IMR-90 (cell line): ENCODE data around the gene NOTCH3. TPM values are rescaled to one million over a fixed set of nuclear protein-coding genes. Genes with fewer than 3 reads are reported as not detected.
A peak's percentile ranks its signal among the peaks of the same experiment; 100 is the strongest.

ENCODE experiments used
- ATAC-seq: fragments of 200-7000 bp; cut with Tn5 transposase; 2 replicates; pipeline ENCODE4 v1.9.1; 2020; ENCODE audit warnings: low read depth, mild to moderate bottlenecking, moderate library complexity
- BruUV-seq: library from RNA; stranded (reverse); fragments of 400-500 nt; replicated peaks from 2 replicates; lab custom pipeline; 2021; lab: Mats Ljungman, UMichigan
- CTCF ChIA-PET: fragments of 300-600 bp; formaldehyde crosslinking; extraction: SDS; loops from one replicate; lab custom pipeline; 2021; ENCODE audit warnings: antibody characterized with exemption; lab: Yijun Ruan, JAX
- POLR2A ChIA-PET: fragments of 300-600 bp; sonication (Branson Sonifier 250); formaldehyde crosslinking; loops from one replicate; lab custom pipeline; 2022; ENCODE audit warnings: antibody characterized with exemption; ENCODE audit not compliant: unreplicated experiment; lab: Charles Lee
- DNase-seq: peaks from one replicate; pipeline ENCODE4 v3.0.0; 2013
- H2AFZ ChIP-seq: replicated peaks from 2 replicates; pipeline ENCODE3; 2013; ENCODE audit warnings: low read length, mild to moderate bottlenecking; ENCODE audit not compliant: poor library complexity
- H2AK5ac ChIP-seq: 2 replicates; pipeline ENCODE4 v1.6.1; 2013; ENCODE audit warnings: low read depth, low read length, inconsistent platforms
- H2AK9ac ChIP-seq: replicated peaks from 2 replicates; pipeline ENCODE3; 2013; ENCODE audit warnings: mild to moderate bottlenecking, low read depth, low read length, moderate library complexity; ENCODE audit not compliant: poor library complexity
- H2BK120ac ChIP-seq: 2 replicates; pipeline ENCODE4 v1.6.1; 2013; ENCODE audit warnings: low read depth, low read length, inconsistent platforms
- H2BK15ac ChIP-seq: 3 replicates; pipeline ENCODE4 v1.6.1; 2013; ENCODE audit warnings: low read depth, low read length, inconsistent platforms
- H2BK20ac ChIP-seq: 2 replicates; pipeline ENCODE4 v1.6.1; 2013; ENCODE audit warnings: low read depth, mild to moderate bottlenecking, inconsistent platforms, low read length, moderate library complexity
- H2BK5ac ChIP-seq: 2 replicates; pipeline ENCODE4 v1.6.1; 2013; ENCODE audit warnings: mild to moderate bottlenecking, low read depth, low read length, inconsistent platforms; ENCODE audit not compliant: poor library complexity, severe bottlenecking
- H3K14ac ChIP-seq: replicated peaks from 2 replicates; pipeline ENCODE4 v1.6.1; 2013; ENCODE audit warnings: low read depth, low read length, inconsistent platforms
- H3K18ac ChIP-seq: 2 replicates; pipeline ENCODE4 v1.6.1; 2013; ENCODE audit warnings: low read depth, low read length, control low read depth
- H3K23ac ChIP-seq: 2 replicates; pipeline ENCODE4 v1.6.1; 2013; ENCODE audit warnings: low read depth, low read length, inconsistent platforms
- H3K27ac ChIP-seq: 2 replicates; pipeline ENCODE4 v1.5.1; 2013; ENCODE audit warnings: mild to moderate bottlenecking, control low read depth, low read length; ENCODE audit not compliant: insufficient read depth
- H3K27me3 ChIP-seq: 2 replicates; pipeline ENCODE4 v1.6.1; 2013; ENCODE audit warnings: low read length; ENCODE audit not compliant: control insufficient read depth, insufficient read depth
- H3K36me3 ChIP-seq: 2 replicates; pipeline ENCODE4 v1.6.1; 2013; ENCODE audit warnings: low read length, mixed read lengths; ENCODE audit not compliant: control insufficient read depth, insufficient read depth
- H3K4ac ChIP-seq: 2 replicates; pipeline ENCODE4 v1.6.1; 2013; ENCODE audit warnings: low read depth, low read length, inconsistent platforms
- H3K4me1 ChIP-seq: 2 replicates; pipeline ENCODE4 v1.6.1; 2013; ENCODE audit warnings: low read length, mixed read lengths; ENCODE audit not compliant: control insufficient read depth, insufficient read depth
- H3K4me2 ChIP-seq: 2 replicates; pipeline ENCODE4 v1.6.1; 2013; ENCODE audit warnings: low read depth, mild to moderate bottlenecking, control low read depth, low read length, moderate library complexity
- H3K4me3 ChIP-seq: 2 replicates; pipeline ENCODE4 v1.5.1; 2013; ENCODE audit warnings: low read depth, mild to moderate bottlenecking, control low read depth, low read length, moderate library complexity; ENCODE audit not compliant: insufficient read depth
- H3K56ac ChIP-seq: 2 replicates; pipeline ENCODE4 v1.6.1; 2013; ENCODE audit warnings: low read length, inconsistent platforms; ENCODE audit not compliant: insufficient read depth; ENCODE audit errors: extremely low read depth
- H3K79me1 ChIP-seq, 2 experiments: 2 replicates each; pipeline ENCODE4 v1.6.1; 2013; ENCODE audit warnings: low read length in 2 of 2, inconsistent platforms in 1 of 2, low read depth in 1 of 2
- H3K9ac ChIP-seq: 2 replicates; pipeline ENCODE4 v1.6.1; 2013; ENCODE audit warnings: low read depth, low read length, control low read depth
- H3K9me1 ChIP-seq: 2 replicates; pipeline ENCODE4 v1.6.1; 2013; ENCODE audit warnings: low read length, inconsistent platforms; ENCODE audit not compliant: insufficient read depth
- H3K9me3 ChIP-seq: 2 replicates; pipeline ENCODE4 v1.6.1; 2013; ENCODE audit warnings: low read length; ENCODE audit not compliant: control insufficient read depth, insufficient read depth
- H4K20me1 ChIP-seq: 2 replicates; pipeline ENCODE4 v1.6.1; 2013; ENCODE audit warnings: low read length, inconsistent platforms; ENCODE audit not compliant: insufficient read depth
- H4K5ac ChIP-seq: 2 replicates; pipeline ENCODE4 v1.6.1; 2013; ENCODE audit warnings: mild to moderate bottlenecking, low read depth, low read length, control low read depth
- H4K8ac ChIP-seq, 2 experiments: 2 replicates each; pipeline ENCODE4 v1.6.1; 2013; ENCODE audit warnings: low read depth in 2 of 2, low read length in 2 of 2, control low read depth in 1 of 2, inconsistent platforms in 1 of 2
- H4K91ac ChIP-seq: 2 replicates; pipeline ENCODE4 v1.6.1; 2013; ENCODE audit warnings: low read depth, low read length, inconsistent platforms; ENCODE audit not compliant: insufficient read depth
- MXI1 ChIP-seq: IDR thresholded peaks from 2 replicates; pipeline ENCODE4 v1.6.1; 2012; ENCODE audit warnings: low read depth, mild to moderate bottlenecking, low read length, moderate library complexity, borderline replicate concordance
- WGBS, 2 experiments: methylation state at CpG; one replicate each; pipeline versions ENCODE4 v1.1.5 to v1.1.7; 2013; ENCODE audit warnings: missing lambda C conversion rate in 2 of 2; ENCODE audit not compliant: insufficient read length in 1 of 2; ENCODE audit errors: extremely low coverage in 2 of 2; 5-methylcytosine and 5-hydroxymethylcytosine counted together
- dilution Hi-C: fragments of 300-500 bp; cut with HindIII; formaldehyde crosslinking; loops from one replicate; pipeline ENCODE4 v1.14.3; 2018; ENCODE audit warnings: low sequenced_read_pairs; ENCODE audit not compliant: unreplicated experiment
- in situ Hi-C: fragments of 300-500 bp; cut with MboI; formaldehyde crosslinking; loops from 3 replicates; pipeline ENCODE4 v1.14.3; 2019; ENCODE audit warnings: low sequenced_read_pairs, inconsistent platforms, mixed read lengths
- intact Hi-C: fragments of 100-400 bp; cut with micrococcal nuclease; formaldehyde crosslinking; loops from 2 replicates; pipeline ENCODE4 v1.10.0; 2022
- polyA plus RNA-seq, 3 experiments: library from polyadenylated mRNA; depleted of rRNA; stranded (reverse); fragments of >200 nt; gene quantifications; 2 replicates each; pipeline ENCODE4 v1.2.3, GENCODE V29; 2012; ENCODE audit warnings: low replicate concordance in 1 of 3
- total RNA-seq: library from RNA; depleted of rRNA; stranded (reverse); fragments of >200 nt; gene quantifications from 2 replicates; pipeline ENCODE4 v1.2.3, GENCODE V29; 2012

NOTCH3 gene
- total and polyA plus RNA-seq, 2 of the 4 experiments (the other 2 are of a cell fraction) = 5.9 to 25.1 TPM

DNA sequence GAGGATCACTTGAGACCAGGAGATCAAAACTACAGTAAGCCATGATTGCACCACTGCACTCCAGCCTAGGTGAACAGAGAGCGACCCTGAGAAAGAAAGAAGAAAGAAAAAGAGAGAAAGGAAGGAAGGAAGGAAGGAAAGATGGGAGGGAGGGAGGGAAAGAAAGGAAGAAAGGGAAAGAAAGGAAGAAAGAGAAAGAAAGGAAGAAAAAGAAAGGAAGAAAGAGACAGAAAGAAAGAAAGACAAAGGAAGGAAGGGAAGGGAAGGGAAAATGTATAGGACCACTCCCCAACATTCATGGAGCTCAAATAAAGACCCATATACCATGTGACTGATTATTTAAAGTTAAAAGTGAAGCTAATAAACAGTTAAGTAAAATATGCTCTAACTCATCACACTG is 53.7 kb downstream of the NOTCH3 start:
- peak overlapping the region; percentile 21; the same call in 1 of the 2 replicates for H3K4ac ChIP-seq
- H4K5ac ChIP-seq = no peak overlapping the region
- BruUV-seq = no TSS peak
- no peak for ATAC-seq
- H2BK20ac ChIP-seq = no peak overlapping the region
- no CpG with 5 or more reads among the region's 1 CpG for WGBS, 2 experiments
- no peak for TF ChIP-seq MXI1
- H3K18ac ChIP-seq = peak overlapping the region; percentile 79; the same call in 1 of the 2 replicates
- ChIA-PET POLR2A (no interaction called here), CTCF (interaction anchor here (0.6 to 0.7 kb wide), 2 partner anchors 15 to 55 kb away, joined by 3 read pairs; no protein-coding TSS in a partner anchor)
- H4K8ac ChIP-seq = no peak overlapping the region
- H3K4me2 ChIP-seq = no peak overlapping the region
- dilution Hi-C loops (no loop called here), in situ Hi-C loops (no loop called here), intact Hi-C loops (no loop called here)
- no peaks in the 10 kb centered on the region for H3K36me3 ChIP-seq
- no peak overlapping the region for H3K4me3 ChIP-seq
- H3K79me1 ChIP-seq = no peaks in the 10 kb centered on the region
- H3K23ac ChIP-seq = no peak overlapping the region
- no peak overlapping the region for H3K9ac ChIP-seq
- no peak overlapping the region for H2AFZ ChIP-seq
- H2AK9ac ChIP-seq = no peak overlapping the region
- no peak for DNase-seq
- H3K27ac ChIP-seq = no peak overlapping the region
- no peak overlapping the region for H2BK120ac ChIP-seq
- H2BK15ac ChIP-seq = no peak overlapping the region
- peaks cover 5% of the 10 kb centered on the region for H3K9me1 ChIP-seq
- peaks cover 1% of the 10 kb centered on the region; the same call in 1 of the 2 replicates for H3K4me1 ChIP-seq
- H2BK5ac ChIP-seq = no peak overlapping the region
- H3K27me3 ChIP-seq = no peaks in the 10 kb centered on the region
- H3K56ac ChIP-seq = no peak overlapping the region
- H4K91ac ChIP-seq = no peak overlapping the region
- no peak overlapping the region for H2AK5ac ChIP-seq
- H3K14ac ChIP-seq = no peak overlapping the region
- H4K20me1 ChIP-seq = no peaks in the 10 kb centered on the region
- H3K9me3 ChIP-seq = peaks cover 6% of the 10 kb centered on the region; the same call in 1 of the 2 replicates
